ENCODE measurements around the gene ZNF358.

GRCh38 chr19:7476777-7477494 lies 39.0 kb upstream of the ZNF358 start:
- TF ChIP-seq ZFP37 (CRISPR knock-in tag; IDR thresholded peaks at IDR 0.05; ENCODE audit: borderline replicate concordance) = no peak
- TF ChIP-seq ZNF710 (CRISPR knock-in tag; IDR thresholded peaks at IDR 0.05; ENCODE audit: borderline replicate concordance) = no peak
- TF ChIP-seq POLR2AphosphoS5 (IDR thresholded peaks at IDR 0.05; ENCODE audit: low read depth, low read length) = no peak
- TF ChIP-seq ZNF354B (CRISPR knock-in tag; IDR thresholded peaks at IDR 0.05) = no peak
- no peak for TF ChIP-seq BHLHE40 (IDR thresholded peaks at IDR 0.05; ENCODE audit: low read length)
- no peak for TF ChIP-seq CEBPB (IDR thresholded peaks at IDR 0.05; ENCODE audit: borderline replicate concordance, low read depth, low read length)
- no peak for TF ChIP-seq RAD21 (CRISPR knock-in tag; IDR thresholded peaks at IDR 0.05)
- no peak for TF ChIP-seq MTERF4 (CRISPR knock-in tag; IDR thresholded peaks at IDR 0.05)
- no peak for TF ChIP-seq EZH2 (conservative IDR thresholded peaks at IDR 0.05; ENCODE audit: low read depth, low read length)
- TF ChIP-seq ZNF235 (CRISPR knock-in tag; IDR thresholded peaks at IDR 0.05; ENCODE audit: borderline replicate concordance) = no peak
- no peak for TF ChIP-seq GMEB2 (CRISPR knock-in tag; IDR thresholded peaks at IDR 0.05; ENCODE audit: low read depth)
- no peak for TF ChIP-seq ZNF124 (CRISPR knock-in tag; IDR thresholded peaks at IDR 0.05)

Data from HepG2 (cell line).